ENCODE results near the gene ARMC6. TPM values are rescaled to one million over a fixed set of nuclear protein-coding genes. Genes with fewer than 3 reads are reported as not detected.

ARMC6 gene
- total RNA-seq, 1 donor from 2014 or later: 36.0 TPM

- FAIRE-seq: no peak
- H3K9ac ChIP-seq (ENCODE audit: low read length): no peak overlapping the region
Observed at GRCh38 chr19:18990128-18990708, 43.2 kb upstream of the ARMC6 start.

GRCh38 chr19:18991006-18991405, 42.4 kb upstream of the ARMC6 start:
- Histone ChIP-seq H3K9ac (ENCODE audit: low read length) (no peak overlapping the region), H3K4me3 (ENCODE audit: insufficient read depth, low read depth, low read length) (no peak overlapping the region), H3K27me3 (ENCODE audit: insufficient read depth, low read length) (no peaks in the 10 kb centered on the region), H3K4me2 (ENCODE audit: low read length) (no peak overlapping the region), H3K27ac (ENCODE audit: low read depth, low read length) (no peak overlapping the region), H3K79me2 (ENCODE audit: insufficient read depth, low read length) (no peaks in the 10 kb centered on the region), H3K4me1 (ENCODE audit: insufficient read depth, low read length) (peaks cover 5% of the 10 kb centered on the region), H2AFZ (ENCODE audit: low read depth, low read length) (no peak overlapping the region), H3K36me3 (ENCODE audit: insufficient read depth, low read length) (peaks cover 24% of the 10 kb centered on the region), H4K20me1 (ENCODE audit: insufficient read depth, low read length) (peaks cover 28% of the 10 kb centered on the region), H3K9me3 (ENCODE audit: insufficient read depth, low read depth, low read length) (no peaks in the 10 kb centered on the region)
- no peaks in the 10 kb centered on the region for H3K9me3 Mint-ChIP-seq (ENCODE audit: unreplicated experiment)
- H3K27ac Mint-ChIP-seq (ENCODE audit: unreplicated experiment): no peak overlapping the region
- H3K36me3 Mint-ChIP-seq (ENCODE audit: low read depth, unreplicated experiment): peaks cover 21% of the 10 kb centered on the region
- FAIRE-seq (no peak), DNase-seq (ENCODE audit: low read depth) (no peak)
- H3K4me3 Mint-ChIP-seq (ENCODE audit: unreplicated experiment): no peak overlapping the region
- TF ChIP-seq EZH2 (IDR thresholded peaks at IDR 0.05; ENCODE audit: insufficient read depth, low read length) (no peak), CTCF (IDR thresholded peaks at IDR 0.05; ENCODE audit: insufficient read depth, low read depth, low read length) (no peak)
- peaks cover 4% of the 10 kb centered on the region for H3K4me1 Mint-ChIP-seq (ENCODE audit: low read depth, unreplicated experiment)
- H3K27me3 Mint-ChIP-seq (ENCODE audit: low read depth, unreplicated experiment): peaks cover 2% of the 10 kb centered on the region

More at GRCh38 chr19:18990128-18990708, 43.2 kb upstream of the ARMC6 start:
- Mint-ChIP-seq H3K4me1 (ENCODE audit: low read depth, unreplicated experiment) (no peaks in the 10 kb centered on the region), H3K9me3 (ENCODE audit: unreplicated experiment) (no peaks in the 10 kb centered on the region), H3K27me3 (ENCODE audit: low read depth, unreplicated experiment) (peaks cover 2% of the 10 kb centered on the region), H3K27ac (ENCODE audit: unreplicated experiment) (no peak overlapping the region), H3K36me3 (ENCODE audit: low read depth, unreplicated experiment) (peaks cover 19% of the 10 kb centered on the region), H3K4me3 (ENCODE audit: unreplicated experiment) (no peak overlapping the region)
- no peak for DNase-seq (ENCODE audit: low read depth)
- Histone ChIP-seq H3K36me3 (ENCODE audit: insufficient read depth, low read length) (peaks cover 24% of the 10 kb centered on the region), H3K27ac (ENCODE audit: low read depth, low read length) (no peak overlapping the region), H4K20me1 (ENCODE audit: insufficient read depth, low read length) (peaks cover 21% of the 10 kb centered on the region), H3K4me1 (ENCODE audit: insufficient read depth, low read length) (peaks cover under 1% of the 10 kb centered on the region), H3K9me3 (ENCODE audit: insufficient read depth, low read depth, low read length) (no peaks in the 10 kb centered on the region), H3K4me3 (ENCODE audit: insufficient read depth, low read depth, low read length) (no peak overlapping the region), H3K27me3 (ENCODE audit: insufficient read depth, low read length) (no peaks in the 10 kb centered on the region), H3K4me2 (ENCODE audit: low read length) (no peak overlapping the region), H2AFZ (ENCODE audit: low read depth, low read length) (no peak overlapping the region), H3K79me2 (ENCODE audit: insufficient read depth, low read length) (no peaks in the 10 kb centered on the region)
- no peak for TF ChIP-seq EZH2 (IDR thresholded peaks at IDR 0.05; ENCODE audit: insufficient read depth, low read length)
- TF ChIP-seq CTCF (IDR thresholded peaks at IDR 0.05; ENCODE audit: insufficient read depth, low read depth, low read length): no peak

- Histone ChIP-seq H2AFZ (ENCODE audit: low read depth, low read length) (no peak overlapping the region), H3K79me2 (ENCODE audit: insufficient read depth, low read length) (no peaks in the 10 kb centered on the region), H3K4me1 (ENCODE audit: insufficient read depth, low read length) (peaks cover 5% of the 10 kb centered on the region), H3K9me3 (ENCODE audit: insufficient read depth, low read depth, low read length) (no peaks in the 10 kb centered on the region), H3K27ac (ENCODE audit: low read depth, low read length) (no peak overlapping the region), H3K4me2 (ENCODE audit: low read length) (no peak overlapping the region), H3K9ac (ENCODE audit: low read length) (no peak overlapping the region), H3K36me3 (ENCODE audit: insufficient read depth, low read length) (peaks cover 27% of the 10 kb centered on the region), H4K20me1 (ENCODE audit: insufficient read depth, low read length) (peaks cover 32% of the 10 kb centered on the region), H3K4me3 (ENCODE audit: insufficient read depth, low read depth, low read length) (no peak overlapping the region), H3K27me3 (ENCODE audit: insufficient read depth, low read length) (no peaks in the 10 kb centered on the region)
- DNase-seq (ENCODE audit: low read depth) (no peak), FAIRE-seq (no peak)
- H3K27ac Mint-ChIP-seq (ENCODE audit: unreplicated experiment): no peak overlapping the region
- H3K36me3 Mint-ChIP-seq (ENCODE audit: low read depth, unreplicated experiment): peaks cover 22% of the 10 kb centered on the region
- no peak for TF ChIP-seq CTCF (IDR thresholded peaks at IDR 0.05; ENCODE audit: insufficient read depth, low read depth, low read length)
- no peak for TF ChIP-seq EZH2 (IDR thresholded peaks at IDR 0.05; ENCODE audit: insufficient read depth, low read length)
- H3K9me3 Mint-ChIP-seq (ENCODE audit: unreplicated experiment): no peaks in the 10 kb centered on the region
- H3K4me3 Mint-ChIP-seq (ENCODE audit: unreplicated experiment): no peak overlapping the region
- H3K4me1 Mint-ChIP-seq (ENCODE audit: low read depth, unreplicated experiment): peaks cover 6% of the 10 kb centered on the region
- H3K27me3 Mint-ChIP-seq (ENCODE audit: low read depth, unreplicated experiment): peaks cover 2% of the 10 kb centered on the region
Observed at GRCh38 chr19:18991468-18991867, 41.9 kb upstream of the ARMC6 start.

Measured in astrocyte (in vitro differentiated cells and primary cell).